Measurements from ENCODE around the gene GJA1. TPM values are rescaled to one million over a fixed set of nuclear protein-coding genes. Genes with fewer than 3 reads are reported as not detected.
"Not testable (repeated sequence)": the region's sequence is repeated elsewhere in the genome, so short reads cannot be mapped to it uniquely, and the experiment has no call there.

The GJA1 gene
- total and polyA plus RNA-seq, 2 donors from 2014 or later = 14.2 to 47.8 TPM

- intact Hi-C loops (cut with DNase I) = no loop called here
- TF ChIP-seq CTCF (IDR thresholded peaks at IDR 0.05; ENCODE audit: borderline replicate concordance, extremely low read depth, insufficient read depth) = no peak
- H3K27ac ChIP-seq (ENCODE audit: low read depth in 2 of 2, low read length in 2 of 2) = no peak overlapping the region
- H3K9me3 ChIP-seq (ENCODE audit: control insufficient read depth in 2 of 3, insufficient read depth in 1 of 3, low read length in 3 of 3) = no peaks in the 10 kb centered on the region
- no peaks in the 10 kb centered on the region for H3K27me3 ChIP-seq (ENCODE audit: control insufficient read depth, insufficient read depth, low read length)
- FAIRE-seq (no peak), DNase-seq (peak in 3 of 5 donors; percentile 33 to 87 (median 81))
- no peaks in the 10 kb centered on the region for H3K36me3 ChIP-seq (ENCODE audit: control insufficient read depth in 2 of 3, insufficient read depth in 3 of 3, low read length in 3 of 3)
- H3K9ac ChIP-seq (ENCODE audit: low read length in 3 of 3) = no peak overlapping the region
- no peak overlapping the region for H3K4me3 ChIP-seq (ENCODE audit: low read length in 3 of 3)
- H3K4me1 ChIP-seq (ENCODE audit: control insufficient read depth in 2 of 3, insufficient read depth in 2 of 3, low read depth in 1 of 3, low read length in 3 of 3) = no peaks in the 10 kb centered on the region
These were observed 41.5 kb upstream of the GJA1 start for GRCh38 chr6:121393731-121394505.

GRCh38 chr6:121395736-121396135, 39.7 kb upstream of the GJA1 start:
- Histone ChIP-seq H3K27me3 (ENCODE audit: control insufficient read depth, insufficient read depth, low read length) (no peaks in the 10 kb centered on the region), H3K27ac (ENCODE audit: low read depth in 2 of 2, low read length in 2 of 2) (no peak overlapping the region), H3K36me3 (ENCODE audit: control insufficient read depth in 2 of 3, insufficient read depth in 3 of 3, low read length in 3 of 3) (no peaks in the 10 kb centered on the region), H3K4me3 (ENCODE audit: low read length in 3 of 3) (no peak overlapping the region), H3K9ac (ENCODE audit: low read length in 3 of 3) (no peak overlapping the region), H3K4me1 (ENCODE audit: control insufficient read depth in 2 of 3, insufficient read depth in 2 of 3, low read depth in 1 of 3, low read length in 3 of 3) (no peaks in the 10 kb centered on the region), H3K9me3 (ENCODE audit: control insufficient read depth in 2 of 3, insufficient read depth in 1 of 3, low read length in 3 of 3) (no peaks in the 10 kb centered on the region)
- FAIRE-seq (no peak), DNase-seq (no peak)
- intact Hi-C loops (cut with DNase I) = no loop called here
- no peak for TF ChIP-seq CTCF (IDR thresholded peaks at IDR 0.05; ENCODE audit: borderline replicate concordance, extremely low read depth, insufficient read depth)

GRCh38 chr6:121397188-121397587, 38.3 kb upstream of the GJA1 start:
- H3K9ac ChIP-seq (ENCODE audit: low read length in 3 of 3); H3K4me1 ChIP-seq (ENCODE audit: control insufficient read depth in 2 of 3, insufficient read depth in 2 of 3, low read depth in 1 of 3, low read length in 3 of 3); FAIRE-seq; DNase-seq; H3K36me3 ChIP-seq (ENCODE audit: control insufficient read depth in 2 of 3, insufficient read depth in 3 of 3, low read length in 3 of 3); H3K9me3 ChIP-seq (ENCODE audit: control insufficient read depth in 2 of 3, insufficient read depth in 1 of 3, low read length in 3 of 3); H3K27ac ChIP-seq (ENCODE audit: low read depth in 2 of 2, low read length in 2 of 2); H3K27me3 ChIP-seq (ENCODE audit: control insufficient read depth, insufficient read depth, low read length); H3K4me3 ChIP-seq (ENCODE audit: low read length in 3 of 3); intact Hi-C loops (cut with DNase I): not testable (repeated sequence)

- no peak for FAIRE-seq
These were observed 37.3 kb upstream of the GJA1 start for GRCh38 chr6:121398127-121398526.

More at GRCh38 chr6:121398127-121398526, 37.3 kb upstream of the GJA1 start:
- no peaks in the 10 kb centered on the region for H3K4me1 ChIP-seq (ENCODE audit: control insufficient read depth in 2 of 3, insufficient read depth in 2 of 3, low read depth in 1 of 3, low read length in 3 of 3)
- no peak overlapping the region for H3K27ac ChIP-seq (ENCODE audit: low read depth in 2 of 2, low read length in 2 of 2)
- H3K9me3 ChIP-seq (ENCODE audit: control insufficient read depth in 2 of 3, insufficient read depth in 1 of 3, low read length in 3 of 3) = no peaks in the 10 kb centered on the region
- no peak for TF ChIP-seq CTCF (IDR thresholded peaks at IDR 0.05; ENCODE audit: borderline replicate concordance, extremely low read depth, insufficient read depth)
- no peak for DNase-seq
- intact Hi-C loops (cut with DNase I) = no loop called here
- no peaks in the 10 kb centered on the region for H3K27me3 ChIP-seq (ENCODE audit: control insufficient read depth, insufficient read depth, low read length)
- H3K36me3 ChIP-seq (ENCODE audit: control insufficient read depth in 2 of 3, insufficient read depth in 3 of 3, low read length in 3 of 3) = no peaks in the 10 kb centered on the region
- H3K9ac ChIP-seq (ENCODE audit: low read length in 3 of 3) = no peak overlapping the region
- no peak overlapping the region for H3K4me3 ChIP-seq (ENCODE audit: low read length in 3 of 3)
